GM12878 (cell line): ENCODE data around the gene TYW1B. TPM values are rescaled to one million over a fixed set of nuclear protein-coding genes. Genes with fewer than 3 reads are reported as not detected.
"Not testable (repeated sequence)": the region's sequence is repeated elsewhere in the genome, so short reads cannot be mapped to it uniquely, and the experiment has no call there.

Source experiments
- ATAC-seq: fragments of 200-7000 bp; cut with Tn5 transposase; 3 replicates; pipeline ENCODE4 v1.9.1; 2020; ENCODE audit warnings: mild to moderate bottlenecking, moderate library complexity
- BruUV-seq: library from RNA; stranded (reverse); fragments of 400-500 nt; replicated peaks from 2 replicates; lab custom pipeline; 2021; lab: Mats Ljungman, UMichigan
- CTCF ChIA-PET: fragments of 300-600 bp; sonication (Branson Sonifier 250); formaldehyde crosslinking; extraction: SDS; loops from one replicate; lab custom pipeline; 2021; ENCODE audit warnings: inconsistent platforms; lab: Yijun Ruan, JAX
- POLR2A ChIA-PET: fragments of 350-600 bp; formaldehyde crosslinking; extraction: SDS; loops from one replicate; lab custom pipeline; 2021; ENCODE audit warnings: inconsistent platforms; lab: Charles Lee
- RAD21 ChIA-PET: fragments of 300-600 bp; sonication (Branson Sonifier 250); formaldehyde crosslinking; loops from one replicate; lab custom pipeline; 2023; ENCODE audit warnings: antibody characterized with exemption; ENCODE audit not compliant: unreplicated experiment; lab: Charles Lee
- SMC1A ChIA-PET: fragments of 300-600 bp; sonication (Branson Sonifier 250); formaldehyde crosslinking; loops from one replicate; lab custom pipeline; 2023; ENCODE audit not compliant: unreplicated experiment, uncharacterized antibody; lab: Charles Lee
- DNase-seq: peaks from one replicate; pipeline ENCODE4 v3.0.0-alpha.2; 2011; ENCODE audit warnings: low read depth, low spot score
- FAIRE-seq: peaks from 3 replicates; lab custom pipeline; 2011; peaks lifted over from hg19 to GRCh38; lab: Jason Lieb, UNC
- H2AFZ ChIP-seq: 2 replicates; pipeline ENCODE4 v1.6.0; 2011; ENCODE audit warnings: low read depth, low read length, control low read depth; ENCODE audit not compliant: control insufficient read depth
- H3K27ac ChIP-seq: 2 replicates; pipeline ENCODE4 v1.5.1; 2011; ENCODE audit warnings: control low read depth; ENCODE audit not compliant: control insufficient read depth, insufficient read depth
- H3K27me3 ChIP-seq, 2 experiments: replicated peaks in 1 of 2; 2 replicates each; pipeline versions ENCODE4 v1.6.0 to v1.6.1; 2011; ENCODE audit warnings: low read length in 1 of 2; ENCODE audit not compliant: control insufficient read depth in 2 of 2, insufficient read depth in 2 of 2
- H3K36me3 ChIP-seq, 2 experiments: 2 replicates each; pipeline ENCODE4 v1.5.1; 2011; ENCODE audit warnings: low read length in 1 of 2; ENCODE audit not compliant: control insufficient read depth in 2 of 2, insufficient read depth in 2 of 2
- H3K4me1 ChIP-seq: 2 replicates; pipeline ENCODE4 v1.6.1; 2011; ENCODE audit warnings: mild to moderate bottlenecking, low read length, moderate library complexity, mixed read lengths; ENCODE audit not compliant: control insufficient read depth, insufficient read depth
- H3K4me2 ChIP-seq: 2 replicates; pipeline ENCODE4 v1.6.0; 2011; ENCODE audit warnings: control low read depth; ENCODE audit not compliant: control insufficient read depth, insufficient read depth
- H3K4me3 ChIP-seq: fragments of 200-600 bp; sonication (generic); 2 replicates; pipeline ENCODE4 v1.5.1; 2016
- H3K79me2 ChIP-seq: 2 replicates; pipeline ENCODE4 v1.6.0; 2011; ENCODE audit warnings: low read length; ENCODE audit not compliant: control insufficient read depth, insufficient read depth
- H3K9ac ChIP-seq: 2 replicates; pipeline ENCODE4 v1.8.0; 2011; ENCODE audit warnings: low read length, control low read depth, mixed read lengths; ENCODE audit not compliant: control insufficient read depth, insufficient read depth
- H3K9me3 ChIP-seq: replicated peaks from 3 replicates; pipeline ENCODE4 v1.5.1; 2011; ENCODE audit warnings: mild to moderate bottlenecking, low read length; ENCODE audit not compliant: control insufficient read depth, insufficient read depth
- H4K20me1 ChIP-seq: 2 replicates; pipeline ENCODE4 v1.6.0; 2011; ENCODE audit not compliant: control insufficient read depth, insufficient read depth
- ZZZ3 ChIP-seq: IDR thresholded peaks from 2 replicates; pipeline ENCODE4 v1.6.1; 2011; ENCODE audit warnings: low read depth; ENCODE audit not compliant: control insufficient read depth, insufficient read length
- WGBS: methylation state at CpG from one replicate; pipeline ENCODE4 v1.1.6; 2016; ENCODE audit warnings: low lambda C conversion rate; ENCODE audit not compliant: insufficient replicate concordance, insufficient coverage; ENCODE audit errors: missing lambda C conversion rate; 5-methylcytosine and 5-hydroxymethylcytosine counted together
- in situ Hi-C: fragments of 300-500 bp; cut with MboI; formaldehyde crosslinking; loops from 9 replicates; pipeline ENCODE4 v1.14.3; 2018; ENCODE audit warnings: mixed read lengths
- intact Hi-C: fragments of 100-400 bp; cut with micrococcal nuclease; formaldehyde crosslinking; loops from one replicate; pipeline ENCODE4 v1.14.2; 2022; ENCODE audit not compliant: unreplicated experiment
- polyA plus RNA-seq, 11 experiments: library from polyadenylated mRNA; depleted of rRNA in 4 of 11; unstranded in 6 of 11; stranded (reverse) in 5 of 11; fragments of >200 nt; fragmentation: Nextera tagmentation in 4 of 11; fragmentation: Illumina TruSeq in 1 of 11; extraction: Ambion mirVana in 4 of 11; extraction: Trizol in 1 of 11; gene quantifications; 1 replicate in 1 of 11; 2 replicates in 10 of 11; pipeline versions ENCODE4 v1.2.1 to v1.2.3, GENCODE V29; 2011 to 2016; ENCODE audit warnings: inconsistent platforms in 2 of 11, missing spikeins in 2 of 11, low read depth in 1 of 11
- total RNA-seq, 4 experiments: library from RNA; depleted of rRNA in 3 of 4; stranded (reverse); fragments of >200 nt in 3 of 4; fragmentation: Illumina TruSeq in 1 of 4; extraction: Trizol in 1 of 4; gene quantifications; 2 replicates each; pipeline versions ENCODE4 v1.2.1 to v1.2.3, GENCODE V29; 2013 to 2021

TYW1B gene
- total and polyA plus RNA-seq, 10 of the 15 experiments (the other 5 are each of a cell fraction or from before 2014, with no cell fraction given) = 3.5 to 6.6 (median 5.3) TPM

- H3K79me2 ChIP-seq, ATAC-seq, H3K36me3 ChIP-seq, FAIRE-seq, BruUV-seq, H3K27ac ChIP-seq, DNase-seq, H2AFZ ChIP-seq, H3K4me1 ChIP-seq, POLR2A ChIA-PET, H4K20me1 ChIP-seq, RAD21 ChIA-PET, H3K9me3 ChIP-seq, CTCF ChIA-PET, H3K9ac ChIP-seq, SMC1A ChIA-PET, H3K4me3 ChIP-seq, H3K27me3 ChIP-seq, intact Hi-C loops, H3K4me2 ChIP-seq: not testable (repeated sequence)
- 79% methylated on average over 5 of the region's 6 CpGs for WGBS
- in situ Hi-C loops = loop anchor here (25.0 kb wide), 2 partner anchors 1053 to 1928 kb away; no protein-coding TSS in a partner anchor
Observed at GRCh38 chr7:72790048-72790697, 37.8 kb downstream of the TYW1B start.

GRCh38 chr7:72785166-72785955 is 42.6 kb downstream of the TYW1B start:
- WGBS = 95% methylated on average over 8 of the region's 8 CpGs
- Histone ChIP-seq H3K27me3 (no peaks in the 10 kb centered on the region), H3K79me2 (no peaks in the 10 kb centered on the region), H3K4me2 (no peak overlapping the region), H3K9me3 (no peaks in the 10 kb centered on the region), H3K9ac (no peak overlapping the region), H3K4me1 (no peaks in the 10 kb centered on the region), H3K36me3 (no peaks in the 10 kb centered on the region)
- in situ Hi-C loops (loop anchor here (25.0 kb wide), 2 partner anchors 1048 to 1923 kb away; no protein-coding TSS in a partner anchor), intact Hi-C loops (loop anchor here (10.0 kb wide), 1 partner anchor 291 kb away; no protein-coding TSS in a partner anchor)
- DNase-seq = no peak
- ChIA-PET POLR2A (no interaction called here), SMC1A (interaction anchor here (1.0 to 1.4 kb wide), 2 partner anchors 249 to 1050 kb away, joined by 3 read pairs; no protein-coding TSS in a partner anchor), RAD21 (interaction anchor here (0.9 to 1.4 kb wide), 2 partner anchors 293 to 452 kb away, joined by 3 to 4 read pairs; no protein-coding TSS in a partner anchor)
- BruUV-seq = no TSS peak
- no peak for TF ChIP-seq ZZZ3
- TF ChIP-seq, all 136 proteins: peak for 0
- Histone ChIP-seq H2AFZ (no peak overlapping the region), H3K27ac (no peak overlapping the region), H3K4me3 (no peak overlapping the region), H4K20me1 (no peaks in the 10 kb centered on the region)
- FAIRE-seq (no peak), ATAC-seq (no peak)
- CTCF ChIA-PET = interaction anchor here (0.7 to 2.3 kb wide), 7 partner anchors 150 to 1033 kb away, joined by 3 to 8 read pairs (median 5); no protein-coding TSS in a partner anchor

- DNase-seq, H2AFZ ChIP-seq, H3K9me3 ChIP-seq, SMC1A ChIA-PET, BruUV-seq, H3K79me2 ChIP-seq, H3K27ac ChIP-seq, H3K4me3 ChIP-seq, ATAC-seq, H3K4me1 ChIP-seq, H3K9ac ChIP-seq, H4K20me1 ChIP-seq, H3K27me3 ChIP-seq, H3K4me2 ChIP-seq, POLR2A ChIA-PET, CTCF ChIA-PET, H3K36me3 ChIP-seq: not testable (repeated sequence)
- FAIRE-seq = peak; percentile 73
- in situ Hi-C loops (loop anchor here (25.0 kb wide), 2 partner anchors 1046 to 1921 kb away; no protein-coding TSS in a partner anchor), intact Hi-C loops (loop anchor here (10.0 kb wide), 1 partner anchor 289 kb away; no protein-coding TSS in a partner anchor)
- whole genome bisulfite sequencing = 89% methylated on average over 4 of the region's 4 CpGs
- RAD21 ChIA-PET = interaction anchor here (0.6 kb wide), 1 partner anchor 555 kb away, joined by 3 read pairs; no protein-coding TSS in a partner anchor
Observed at GRCh38 chr7:72783601-72784370, 44.2 kb downstream of the TYW1B start.
